Measurements from ENCODE around the gene GNGT1.
"Not testable (repeated sequence)": the region's sequence is repeated elsewhere in the genome, so short reads cannot be mapped to it uniquely, and the experiment has no call there.

The GNGT1 gene

GRCh38 chr7:93910076-93910994 lies 4.0 kb downstream of the GNGT1 start:
- DNase-seq (ENCODE audit: low read depth in 2 of 2) = no peak

DNA sequence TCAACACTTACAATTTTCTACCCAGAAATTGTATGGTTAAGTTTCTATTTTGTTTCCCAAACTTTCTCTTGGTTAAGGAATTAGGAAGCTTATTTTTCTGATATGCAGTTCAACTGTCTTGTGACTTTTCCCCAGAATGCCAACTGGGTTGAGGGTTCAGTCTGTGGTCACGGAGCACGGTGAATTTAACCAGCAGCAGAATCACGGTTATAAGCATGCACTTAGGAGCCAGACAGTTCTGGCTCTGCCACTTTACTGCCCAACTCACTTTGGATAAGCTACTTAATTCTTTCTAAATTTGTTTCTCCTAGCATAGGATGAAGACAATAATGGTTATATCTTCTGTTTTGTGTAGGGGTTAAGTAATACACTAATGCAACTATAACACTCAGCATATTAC lies 4.9 kb downstream of the GNGT1 start:
- DNase-seq (ENCODE audit: low read depth in 2 of 2) = not testable (repeated sequence)

GRCh38 chr7:93911661-93912060 lies 5.3 kb downstream of the GNGT1 start:
- DNase-seq (ENCODE audit: low read depth in 2 of 2) = not testable (repeated sequence)

- DNase-seq (ENCODE audit: low read depth in 2 of 2) = no peak
These were observed 6.8 kb downstream of the GNGT1 start for GRCh38 chr7:93913197-93913596.

GRCh38 chr7:93914581-93915066 lies 8.3 kb downstream of the GNGT1 start:
- DNase-seq (ENCODE audit: low read depth in 2 of 2) = no peak

- not testable (repeated sequence) for DNase-seq (ENCODE audit: low read depth in 2 of 2)
These were observed 9.0 kb downstream of the GNGT1 start for GRCh38 chr7:93915206-93915842.

- DNase-seq (ENCODE audit: low read depth in 2 of 2) = not testable (repeated sequence)
These were observed 9.5 kb downstream of the GNGT1 start for GRCh38 chr7:93915888-93916287.

- DNase-seq (ENCODE audit: low read depth in 2 of 2) = not testable (repeated sequence)
These were observed 9.9 kb downstream of the GNGT1 start for GRCh38 chr7:93916315-93916714.

DNA sequence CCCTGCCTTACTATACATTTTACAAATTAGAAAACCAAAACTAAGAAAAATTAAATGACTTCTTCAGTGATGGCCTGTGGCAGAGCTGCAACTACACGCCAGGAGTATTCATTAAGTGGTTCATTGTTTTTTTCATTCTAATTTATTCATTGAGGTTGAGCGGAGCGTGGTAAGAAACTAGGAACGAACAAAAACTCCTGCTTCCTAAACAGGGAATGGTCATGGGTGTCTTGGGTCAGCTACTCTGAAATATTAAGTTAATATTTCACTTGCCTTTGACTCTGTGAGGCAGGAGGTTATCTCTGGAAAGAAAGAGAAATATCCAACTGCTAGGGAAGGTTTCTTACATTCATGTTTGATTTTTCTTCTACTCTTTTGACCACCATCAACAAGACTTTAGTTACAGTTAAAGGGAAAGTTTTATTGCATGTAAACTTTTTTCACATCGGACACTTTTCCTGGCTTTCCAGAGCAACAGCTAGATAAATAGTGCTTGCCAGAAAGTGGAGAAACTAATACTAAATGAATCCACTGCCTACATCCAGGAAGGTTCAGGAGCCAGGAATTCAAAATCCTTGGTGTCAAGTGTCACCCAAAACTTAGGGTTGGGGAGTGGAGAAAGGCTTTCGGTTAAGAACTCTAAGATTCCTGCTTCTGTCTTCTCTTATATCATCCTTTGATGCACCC lies 14.3 kb downstream of the GNGT1 start:
- no peak for DNase-seq (ENCODE audit: low read depth in 2 of 2)

DNA sequence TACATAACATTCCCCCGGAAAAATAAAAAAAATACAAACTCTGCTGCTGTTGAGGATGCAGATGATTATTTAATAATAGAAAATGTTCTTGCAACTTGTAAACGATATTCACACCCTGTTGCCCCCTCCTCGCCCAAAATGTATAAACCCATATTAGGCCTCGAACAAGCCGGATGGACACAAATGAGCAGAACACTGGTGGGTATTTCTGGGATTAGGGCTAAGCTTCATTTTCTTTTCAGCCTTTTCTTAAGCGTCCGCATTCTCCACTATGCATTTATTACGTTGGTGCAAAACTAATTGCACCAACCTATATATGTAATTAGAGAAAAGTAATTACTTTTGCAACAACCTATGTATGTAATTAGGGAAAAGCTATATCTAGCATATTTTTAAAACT lies 14.8 kb downstream of the GNGT1 start:
- no peak for DNase-seq (ENCODE audit: low read depth in 2 of 2)

DNA sequence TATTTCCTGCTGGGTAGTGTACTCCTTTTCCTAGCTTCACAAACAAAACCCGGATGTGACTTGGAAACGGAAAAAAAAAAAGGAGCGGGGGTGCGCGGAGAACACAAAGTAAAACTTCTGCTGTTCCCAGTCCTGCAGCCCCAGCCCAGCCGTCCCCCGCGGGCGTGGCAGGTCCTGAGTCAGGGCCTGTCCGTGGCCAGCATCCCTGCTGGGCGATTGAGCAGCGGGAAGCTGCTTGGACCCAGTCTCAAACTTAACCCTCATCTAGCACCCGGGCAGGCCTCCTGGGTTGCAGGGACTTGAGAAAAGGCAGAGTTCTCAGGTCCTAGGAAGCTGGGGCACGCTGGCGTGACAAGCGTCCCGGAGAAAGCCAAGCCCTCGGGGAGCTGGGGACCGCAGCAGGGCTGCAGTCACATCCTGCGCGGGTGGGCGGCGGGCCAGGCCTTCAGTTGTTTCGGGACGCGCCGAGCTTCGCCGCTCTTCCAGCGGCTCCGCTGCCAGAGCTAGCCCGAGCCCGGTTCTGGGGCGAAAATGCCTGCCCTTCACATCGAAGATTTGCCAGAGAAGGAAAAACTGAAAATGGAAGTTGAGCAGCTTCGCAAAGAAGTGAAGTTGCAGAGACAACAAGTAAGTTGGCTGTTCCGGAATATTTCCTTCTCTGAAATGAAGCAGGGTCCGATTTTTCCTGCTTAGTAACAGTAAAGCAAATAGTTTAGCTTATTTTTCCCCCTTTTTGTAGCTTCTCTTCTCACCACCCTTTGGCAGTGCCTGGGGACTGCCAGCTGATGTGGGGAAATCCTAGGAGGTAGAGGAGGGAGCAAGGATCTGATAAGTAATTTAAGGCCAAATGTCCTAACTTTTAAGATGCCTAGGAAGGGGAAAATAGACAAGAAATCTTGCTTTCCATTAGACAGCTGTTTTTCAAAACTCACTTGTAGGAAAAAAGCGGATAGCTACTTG lies 15.5 kb downstream of the GNGT1 start, which contains the start of gene GNG11:
TSS of gene GNG11 (plus strand) at position 129 of the 960 bp plus-strand sequence. CDS start at position 532, 403 bp downstream.
- DNase-seq (ENCODE audit: low read depth in 2 of 2) = no peak

- no peak for DNase-seq (ENCODE audit: low read depth in 2 of 2)
These were observed 16.9 kb downstream of the GNGT1 start for GRCh38 chr7:93923296-93923695.

DNA sequence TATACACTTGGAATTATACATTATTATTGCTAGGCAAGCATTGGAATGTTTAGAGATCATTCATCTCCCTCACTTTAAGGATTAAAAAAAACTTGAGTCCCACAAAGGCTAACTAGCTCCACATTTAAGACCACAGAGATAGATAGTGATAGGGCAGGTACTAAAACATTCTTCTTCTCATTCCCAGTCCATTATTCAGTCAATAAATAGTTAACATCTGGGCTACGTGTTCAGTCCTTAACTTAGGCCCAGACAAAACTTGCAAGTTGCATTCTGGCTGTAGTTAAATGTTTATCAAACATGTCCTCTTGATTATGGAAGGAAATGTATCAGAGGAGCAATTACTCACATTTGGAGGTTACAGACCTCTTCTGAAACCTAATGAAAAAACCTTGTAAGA lies 17.6 kb downstream of the GNGT1 start:
- DNase-seq (ENCODE audit: low read depth in 2 of 2) = no peak

- DNase-seq (ENCODE audit: low read depth in 2 of 2) = no peak
These were observed 20.4 kb downstream of the GNGT1 start for GRCh38 chr7:93926800-93927199.

- DNase-seq (ENCODE audit: low read depth in 2 of 2) = no peak
These were observed 21.2 kb downstream of the GNGT1 start for GRCh38 chr7:93927585-93927984.

GRCh38 chr7:93931655-93932054 lies 25.3 kb downstream of the GNGT1 start:
- no peak for DNase-seq (ENCODE audit: low read depth in 2 of 2)

DNA sequence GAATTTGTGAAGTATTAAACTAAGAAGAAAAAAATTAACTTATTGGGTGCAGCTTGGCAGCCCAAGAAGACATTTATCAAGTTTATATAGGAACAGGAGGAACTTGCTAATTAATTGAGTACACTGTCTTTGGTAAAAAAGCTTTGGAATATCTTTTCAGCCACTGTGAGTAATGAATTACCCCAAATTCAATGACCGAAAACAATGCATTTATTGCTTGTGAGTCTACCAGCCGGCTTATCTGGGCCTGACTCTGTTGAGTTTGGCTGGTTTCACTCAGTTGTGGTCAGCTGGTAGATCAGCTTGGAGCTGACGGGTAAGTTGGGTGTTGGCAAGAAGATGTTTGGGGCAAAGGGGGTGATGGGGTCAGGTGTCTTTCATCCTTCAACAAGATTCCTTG lies 26.8 kb downstream of the GNGT1 start:
- DNase-seq (ENCODE audit: low read depth in 2 of 2) = no peak

DNA sequence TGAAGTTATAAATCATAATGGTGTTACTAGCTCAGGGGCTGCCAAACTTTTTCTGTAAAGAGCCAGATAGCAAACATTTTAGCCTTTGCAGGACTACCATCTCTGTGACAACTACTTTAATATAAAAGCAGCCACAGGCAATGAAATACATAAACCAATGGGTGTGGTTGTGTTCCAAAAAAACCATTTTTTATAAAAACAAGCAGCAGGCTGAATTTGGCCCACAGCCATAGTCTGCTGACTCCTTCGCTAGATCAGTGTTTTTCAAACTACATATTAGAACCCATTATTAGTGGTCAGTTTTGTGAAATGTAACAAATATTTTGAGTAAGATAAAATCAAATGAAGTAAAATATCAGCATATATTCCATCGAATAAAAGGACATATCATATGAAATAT lies 28.7 kb downstream of the GNGT1 start:
- no peak for DNase-seq (ENCODE audit: low read depth in 2 of 2)

GRCh38 chr7:93937818-93938217 lies 31.5 kb downstream of the GNGT1 start:
- no peak for DNase-seq (ENCODE audit: low read depth in 2 of 2)

GRCh38 chr7:93938293-93938692 lies 31.9 kb downstream of the GNGT1 start:
- DNase-seq (ENCODE audit: low read depth in 2 of 2) = no peak

DNA sequence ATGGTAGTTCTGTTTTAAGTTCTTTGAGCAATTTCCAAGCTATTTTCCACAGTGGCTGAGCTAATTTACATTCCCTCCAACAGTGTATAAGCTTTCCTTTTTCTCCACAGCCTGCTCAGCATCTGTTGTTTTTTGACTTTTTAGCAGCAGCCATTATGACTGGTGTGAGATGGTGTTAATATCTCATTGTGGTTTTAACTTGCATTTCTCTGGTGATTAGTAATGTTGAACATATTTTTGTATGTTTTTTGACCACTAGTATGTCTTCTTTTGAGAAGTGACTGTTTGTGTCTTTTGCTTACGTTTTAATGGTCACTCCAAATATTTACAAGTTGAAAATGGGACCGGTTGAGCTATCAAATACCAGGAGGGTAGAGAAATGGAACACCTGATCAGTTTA lies 35.6 kb downstream of the GNGT1 start:
- DNase-seq (ENCODE audit: low read depth in 2 of 2) = no peak

Measured in stimulated activated CD8-positive, alpha-beta memory T cell treated with anti-CD3 and anti-CD28 coated beads, Interleukin-15, amount 100 ng/mL, for 4 hours (primary cell).